ENCODE measurements around the gene JAG2.

DNA sequence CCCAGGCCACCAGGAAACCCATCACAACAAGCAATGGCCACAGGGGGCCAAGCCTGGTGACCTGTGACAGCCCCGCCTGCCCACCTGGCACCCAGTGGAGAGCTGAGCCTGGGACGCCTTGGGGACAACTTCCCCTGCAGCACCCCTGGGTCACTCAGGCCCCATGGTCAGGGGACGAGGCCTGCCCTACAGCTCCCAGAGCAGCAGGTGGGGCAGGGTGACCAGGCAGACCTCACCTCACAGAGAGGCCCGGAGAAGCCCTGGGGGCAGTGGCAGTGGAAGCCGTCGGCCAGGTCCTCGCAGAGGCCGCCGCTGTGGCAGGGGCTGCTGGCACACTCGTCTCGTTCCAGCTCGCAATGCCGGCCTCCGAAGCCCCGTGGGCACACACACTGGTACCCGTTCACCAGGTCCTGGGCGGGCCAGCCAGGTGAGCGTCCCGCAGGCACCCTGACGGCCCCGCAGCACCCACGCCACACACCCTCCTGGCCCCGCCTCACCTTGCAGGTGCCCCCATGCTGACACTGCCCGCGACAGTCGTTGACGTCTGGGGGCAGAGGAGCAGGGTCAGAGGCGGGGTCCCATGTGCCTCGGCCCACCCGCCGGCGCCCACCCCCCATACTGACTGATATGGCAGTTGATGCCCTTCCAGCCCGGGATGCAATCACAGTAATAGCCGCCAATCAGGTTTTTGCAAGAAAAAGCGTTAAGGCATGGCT lies 18.1 kb downstream of the JAG2 start:
- TF ChIP-seq, protein P1, sequence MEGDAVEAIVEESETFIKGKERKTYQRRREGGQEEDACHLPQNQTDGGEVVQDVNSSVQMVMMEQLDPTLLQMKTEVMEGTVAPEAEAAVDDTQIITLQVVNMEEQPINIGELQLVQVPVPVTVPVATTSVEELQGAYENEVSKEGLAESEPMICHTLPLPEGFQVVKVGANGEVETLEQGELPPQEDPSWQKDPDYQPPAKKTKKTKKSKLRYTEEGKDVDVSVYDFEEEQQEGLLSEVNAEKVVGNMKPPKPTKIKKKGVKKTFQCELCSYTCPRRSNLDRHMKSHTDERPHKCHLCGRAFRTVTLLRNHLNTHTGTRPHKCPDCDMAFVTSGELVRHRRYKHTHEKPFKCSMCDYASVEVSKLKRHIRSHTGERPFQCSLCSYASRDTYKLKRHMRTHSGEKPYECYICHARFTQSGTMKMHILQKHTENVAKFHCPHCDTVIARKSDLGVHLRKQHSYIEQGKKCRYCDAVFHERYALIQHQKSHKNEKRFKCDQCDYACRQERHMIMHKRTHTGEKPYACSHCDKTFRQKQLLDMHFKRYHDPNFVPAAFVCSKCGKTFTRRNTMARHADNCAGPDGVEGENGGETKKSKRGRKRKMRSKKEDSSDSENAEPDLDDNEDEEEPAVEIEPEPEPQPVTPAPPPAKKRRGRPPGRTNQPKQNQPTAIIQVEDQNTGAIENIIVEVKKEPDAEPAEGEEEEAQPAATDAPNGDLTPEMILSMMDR (IDR thresholded peaks at IDR 0.05; ENCODE audit: borderline replicate concordance, extremely low read depth, low read length, poor library complexity, severe bottlenecking) = no peak
- no peak for TF ChIP-seq EZH2 (IDR thresholded peaks at IDR 0.05; ENCODE audit: borderline replicate concordance, low read depth, low read length, severe bottlenecking)

Measured in DND-41 (cell line).